Caco-2 (cell line): Measurements from ENCODE around the gene RNU6-9. TPM values are rescaled to one million over a fixed set of nuclear protein-coding genes. Genes with fewer than 3 reads are reported as not detected.

ENCODE experiments used
- BruUV-seq: library from RNA; stranded (reverse); fragments of 400-500 nt; replicated peaks from 2 replicates; lab custom pipeline; 2021; lab: Mats Ljungman, UMichigan
- CTCF ChIA-PET: fragments of 300-600 bp; sonication (Branson Sonifier 250); formaldehyde crosslinking; loops from one replicate; lab custom pipeline; 2022; ENCODE audit warnings: antibody characterized with exemption; lab: Charles Lee
- POLR2A ChIA-PET: fragments of 300-600 bp; sonication (Branson Sonifier 250); formaldehyde crosslinking; loops from one replicate; lab custom pipeline; 2022; ENCODE audit warnings: antibody characterized with exemption; lab: Charles Lee
- DNase-seq, 2 experiments: peaks; one replicate each; pipeline versions ENCODE4 v3.0.0 to v3.0.0-alpha.2; 2020 to 2022
- H3K27me3 ChIP-seq: replicated peaks from 2 replicates; pipeline ENCODE4 v1.6.0; 2011; ENCODE audit warnings: low read length; ENCODE audit not compliant: control insufficient read depth, insufficient read depth
- H3K36me3 ChIP-seq: 2 replicates; pipeline ENCODE4 v1.5.1; 2011; ENCODE audit warnings: low read length; ENCODE audit not compliant: control insufficient read depth, insufficient read depth
- H3K4me1 ChIP-seq: fragments of 250-450 bp; sonication (Bioruptor Pico); 2 replicates; pipeline ENCODE4 v1.5.1; 2020; ENCODE audit warnings: mild to moderate bottlenecking
- H3K4me3 ChIP-seq: 2 replicates; pipeline ENCODE4 v1.5.1; 2011; ENCODE audit warnings: low read depth, mild to moderate bottlenecking, control low read depth, low read length
- H3K9me3 ChIP-seq: fragments of 250-450 bp; sonication (Bioruptor Pico); 2 replicates; pipeline ENCODE4 v1.5.1; 2020; ENCODE audit warnings: mild to moderate bottlenecking, moderate library complexity
- H3K27ac Mint-ChIP-seq: one replicate; pipeline ENCODE4 v1.8.0; 2022; ENCODE audit warnings: mixed read lengths; ENCODE audit not compliant: unreplicated experiment
- H3K27me3 Mint-ChIP-seq: one replicate; pipeline ENCODE4 v1.8.0; 2022; ENCODE audit warnings: mixed read lengths; ENCODE audit not compliant: insufficient read depth, unreplicated experiment
- H3K36me3 Mint-ChIP-seq: one replicate; pipeline ENCODE4 v1.8.0; 2022; ENCODE audit warnings: mild to moderate bottlenecking, mixed read lengths; ENCODE audit not compliant: insufficient read depth, unreplicated experiment
- H3K4me1 Mint-ChIP-seq: one replicate; pipeline ENCODE4 v1.8.0; 2022; ENCODE audit warnings: low read depth, mixed read lengths; ENCODE audit not compliant: unreplicated experiment
- H3K4me3 Mint-ChIP-seq: one replicate; pipeline ENCODE4 v1.8.0; 2022; ENCODE audit warnings: mild to moderate bottlenecking, moderate library complexity, mixed read lengths; ENCODE audit not compliant: unreplicated experiment
- H3K9me3 Mint-ChIP-seq: one replicate; pipeline ENCODE4 v1.8.0; 2022; ENCODE audit warnings: mixed read lengths; ENCODE audit not compliant: unreplicated experiment
- intact Hi-C: fragments of 100-400 bp; cut with micrococcal nuclease; formaldehyde crosslinking; loops from one replicate; pipeline ENCODE4 v1.10.0; 2022; ENCODE audit not compliant: unreplicated experiment
- total RNA-seq: library from RNA; stranded (reverse); gene quantifications from 2 replicates; pipeline ENCODE4 v1.2.3, GENCODE V29; 2022
- TF ChIP-seq, protein P1 (sequence below), 2 experiments: fragments of 200-600 bp in 1 of 2; IDR thresholded peaks; 1 replicate in 1 of 2; 2 replicates in 1 of 2; pipeline versions ENCODE4 v1.5.1 to v1.8.0; 2011 to 2022; ENCODE audit warnings: antibody characterized with exemption in 1 of 2, control low read depth in 1 of 2, inconsistent platforms in 1 of 2, low read depth in 1 of 2, low read length in 1 of 2, mild to moderate bottlenecking in 1 of 2, moderate library complexity in 1 of 2; ENCODE audit not compliant: insufficient read depth in 1 of 2, severe bottlenecking in 1 of 2, unreplicated experiment in 1 of 2

The RNU6-9 gene
- total RNA-seq, 1 experiment from 2014 or later = not detected

DNA sequence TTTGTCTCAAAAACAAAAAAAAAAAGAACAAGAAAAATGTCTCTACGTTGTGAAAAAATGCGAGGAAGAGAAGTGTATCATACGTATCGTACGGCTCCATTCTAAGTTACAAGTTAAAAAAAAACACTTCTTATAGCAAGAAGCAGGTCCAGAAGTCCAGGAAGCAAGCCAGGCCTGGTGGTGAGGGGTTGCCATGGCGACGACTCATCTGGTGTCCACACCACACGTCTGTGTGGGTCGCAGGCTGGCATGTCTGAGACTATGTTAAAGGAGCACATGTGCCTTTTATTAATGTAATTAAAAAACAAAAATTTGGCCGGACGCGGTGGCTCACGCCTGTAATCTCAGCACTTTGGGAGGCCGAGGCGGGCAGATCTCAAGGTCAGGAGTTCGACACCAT is 6.2 kb upstream of the RNU6-9 start:
- Histone ChIP-seq H3K4me1 (peaks cover 14% of the 10 kb centered on the region), H3K36me3 (peaks cover 3% of the 10 kb centered on the region), H3K9me3 (no peaks in the 10 kb centered on the region), H3K4me3 (no peak overlapping the region), H3K27me3 (no peaks in the 10 kb centered on the region)
- CTCF ChIA-PET = no interaction called here
- POLR2A ChIA-PET = no interaction called here
- TF ChIP-seq, protein P1, sequence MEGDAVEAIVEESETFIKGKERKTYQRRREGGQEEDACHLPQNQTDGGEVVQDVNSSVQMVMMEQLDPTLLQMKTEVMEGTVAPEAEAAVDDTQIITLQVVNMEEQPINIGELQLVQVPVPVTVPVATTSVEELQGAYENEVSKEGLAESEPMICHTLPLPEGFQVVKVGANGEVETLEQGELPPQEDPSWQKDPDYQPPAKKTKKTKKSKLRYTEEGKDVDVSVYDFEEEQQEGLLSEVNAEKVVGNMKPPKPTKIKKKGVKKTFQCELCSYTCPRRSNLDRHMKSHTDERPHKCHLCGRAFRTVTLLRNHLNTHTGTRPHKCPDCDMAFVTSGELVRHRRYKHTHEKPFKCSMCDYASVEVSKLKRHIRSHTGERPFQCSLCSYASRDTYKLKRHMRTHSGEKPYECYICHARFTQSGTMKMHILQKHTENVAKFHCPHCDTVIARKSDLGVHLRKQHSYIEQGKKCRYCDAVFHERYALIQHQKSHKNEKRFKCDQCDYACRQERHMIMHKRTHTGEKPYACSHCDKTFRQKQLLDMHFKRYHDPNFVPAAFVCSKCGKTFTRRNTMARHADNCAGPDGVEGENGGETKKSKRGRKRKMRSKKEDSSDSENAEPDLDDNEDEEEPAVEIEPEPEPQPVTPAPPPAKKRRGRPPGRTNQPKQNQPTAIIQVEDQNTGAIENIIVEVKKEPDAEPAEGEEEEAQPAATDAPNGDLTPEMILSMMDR (IDR thresholded peaks at IDR 0.05; ENCODE audit: insufficient read depth in 1 of 2, low read depth in 1 of 2, low read length in 1 of 2, severe bottlenecking in 1 of 2, unreplicated experiment in 1 of 2) = no peak
- H3K4me1 Mint-ChIP-seq = no peaks in the 10 kb centered on the region
- no peaks in the 10 kb centered on the region for H3K27me3 Mint-ChIP-seq
- DNase-seq = no peak
- no peak overlapping the region for H3K27ac Mint-ChIP-seq
- no peaks in the 10 kb centered on the region for H3K9me3 Mint-ChIP-seq
- no TSS peak for BruUV-seq
- no peak overlapping the region for H3K4me3 Mint-ChIP-seq
- intact Hi-C loops = no loop called here
- peaks cover 39% of the 10 kb centered on the region for H3K36me3 Mint-ChIP-seq

DNA sequence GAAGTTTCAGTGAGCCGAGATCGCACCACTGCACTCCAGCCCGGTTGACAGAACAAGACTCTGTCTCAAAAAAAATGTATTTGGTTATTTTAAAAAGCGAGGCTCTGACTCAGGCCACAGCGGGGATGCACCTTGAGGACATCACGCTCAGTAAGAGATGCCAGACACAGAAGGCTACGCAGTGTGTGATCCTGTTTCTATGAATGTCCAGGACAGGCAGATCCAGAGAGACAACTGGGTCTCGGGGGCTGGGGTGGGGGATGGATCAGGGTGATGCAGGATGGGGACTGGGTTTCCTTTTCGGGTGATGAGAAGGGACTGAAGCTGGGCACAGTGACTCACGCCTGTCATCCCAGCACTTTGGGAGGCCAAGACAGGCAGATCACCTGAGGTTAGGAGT is 5.7 kb upstream of the RNU6-9 start:
- no peaks in the 10 kb centered on the region for H3K27me3 ChIP-seq
- no peak overlapping the region for H3K27ac Mint-ChIP-seq
- intact Hi-C loops = no loop called here
- peaks cover 14% of the 10 kb centered on the region for H3K4me1 ChIP-seq
- no peaks in the 10 kb centered on the region for H3K9me3 Mint-ChIP-seq
- no peaks in the 10 kb centered on the region for H3K4me1 Mint-ChIP-seq
- peaks cover 33% of the 10 kb centered on the region for H3K36me3 Mint-ChIP-seq
- no peak overlapping the region for H3K4me3 ChIP-seq
- no peaks in the 10 kb centered on the region for H3K27me3 Mint-ChIP-seq
- ChIA-PET CTCF (no interaction called here), POLR2A (no interaction called here)
- no peak overlapping the region for H3K4me3 Mint-ChIP-seq
- H3K36me3 ChIP-seq = peaks cover 2% of the 10 kb centered on the region
- TF ChIP-seq, protein P1 (IDR thresholded peaks at IDR 0.05; ENCODE audit: insufficient read depth in 1 of 2, low read depth in 1 of 2, low read length in 1 of 2, severe bottlenecking in 1 of 2, unreplicated experiment in 1 of 2) = no peak
- no peak for DNase-seq
- no TSS peak for BruUV-seq
- H3K9me3 ChIP-seq = no peaks in the 10 kb centered on the region

DNA sequence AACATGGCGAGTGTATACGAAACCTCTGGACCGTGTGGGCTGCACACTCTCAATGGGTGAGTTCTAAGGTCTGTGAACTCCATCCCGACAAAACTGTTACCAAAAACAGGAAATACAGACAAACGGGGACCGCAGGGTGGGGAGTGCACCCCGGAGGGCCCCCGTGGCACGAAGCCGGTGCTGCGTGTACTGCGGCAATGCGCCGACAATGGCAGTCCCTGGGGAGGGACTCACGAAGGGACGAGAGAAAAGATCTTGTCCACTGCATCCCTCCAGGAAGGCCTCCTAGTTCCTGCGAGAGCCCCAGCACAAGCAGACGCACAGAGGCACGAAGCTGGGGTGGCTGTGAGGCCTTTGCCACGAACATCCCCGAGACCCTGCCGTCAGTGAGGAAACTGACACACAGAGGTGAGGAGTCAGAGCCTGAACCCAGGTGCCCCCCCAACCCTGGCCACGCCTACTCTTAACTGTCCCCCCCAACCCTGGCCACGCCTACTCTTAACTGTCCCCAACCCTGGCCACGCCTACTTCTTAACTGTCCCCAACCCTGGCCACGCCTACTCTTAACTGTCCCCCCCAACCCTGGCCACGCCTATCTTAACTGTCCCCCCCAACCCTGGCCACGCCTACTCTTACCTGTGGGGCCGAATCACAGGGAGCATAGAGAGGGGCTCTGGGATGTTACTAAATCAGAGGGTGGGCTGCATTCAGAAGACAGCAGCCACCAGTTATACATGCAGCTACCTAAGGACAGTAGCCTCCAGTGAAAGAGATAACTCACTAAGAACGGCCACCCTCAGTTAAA is 4.5 kb upstream of the RNU6-9 start:
- BruUV-seq = TSS peak; percentile 25
- Histone ChIP-seq H3K27me3 (no peaks in the 10 kb centered on the region), H3K36me3 (peaks cover 2% of the 10 kb centered on the region), H3K4me1 (peaks cover 11% of the 10 kb centered on the region), H3K9me3 (no peaks in the 10 kb centered on the region), H3K4me3 (no peak overlapping the region)
- Mint-ChIP-seq H3K27ac (no peak overlapping the region), H3K9me3 (no peaks in the 10 kb centered on the region), H3K27me3 (no peaks in the 10 kb centered on the region), H3K4me1 (no peaks in the 10 kb centered on the region), H3K36me3 (peaks cover 38% of the 10 kb centered on the region), H3K4me3 (no peak overlapping the region)
- intact Hi-C loops = no loop called here
- POLR2A ChIA-PET = no interaction called here
- no peak for DNase-seq
- TF ChIP-seq, protein P1 (IDR thresholded peaks at IDR 0.05; ENCODE audit: insufficient read depth in 1 of 2, low read depth in 1 of 2, low read length in 1 of 2, severe bottlenecking in 1 of 2, unreplicated experiment in 1 of 2) = no peak
- CTCF ChIA-PET = interaction anchor here (0.6 kb wide), 1 partner anchor 89 kb away, joined by 14 read pairs; no protein-coding TSS in a partner anchor
